ENCODE data around the gene GALNT9.
"Not testable (repeated sequence)": the region's sequence is repeated elsewhere in the genome, so short reads cannot be mapped to it uniquely, and the experiment has no call there.

GALNT9 gene

DNA sequence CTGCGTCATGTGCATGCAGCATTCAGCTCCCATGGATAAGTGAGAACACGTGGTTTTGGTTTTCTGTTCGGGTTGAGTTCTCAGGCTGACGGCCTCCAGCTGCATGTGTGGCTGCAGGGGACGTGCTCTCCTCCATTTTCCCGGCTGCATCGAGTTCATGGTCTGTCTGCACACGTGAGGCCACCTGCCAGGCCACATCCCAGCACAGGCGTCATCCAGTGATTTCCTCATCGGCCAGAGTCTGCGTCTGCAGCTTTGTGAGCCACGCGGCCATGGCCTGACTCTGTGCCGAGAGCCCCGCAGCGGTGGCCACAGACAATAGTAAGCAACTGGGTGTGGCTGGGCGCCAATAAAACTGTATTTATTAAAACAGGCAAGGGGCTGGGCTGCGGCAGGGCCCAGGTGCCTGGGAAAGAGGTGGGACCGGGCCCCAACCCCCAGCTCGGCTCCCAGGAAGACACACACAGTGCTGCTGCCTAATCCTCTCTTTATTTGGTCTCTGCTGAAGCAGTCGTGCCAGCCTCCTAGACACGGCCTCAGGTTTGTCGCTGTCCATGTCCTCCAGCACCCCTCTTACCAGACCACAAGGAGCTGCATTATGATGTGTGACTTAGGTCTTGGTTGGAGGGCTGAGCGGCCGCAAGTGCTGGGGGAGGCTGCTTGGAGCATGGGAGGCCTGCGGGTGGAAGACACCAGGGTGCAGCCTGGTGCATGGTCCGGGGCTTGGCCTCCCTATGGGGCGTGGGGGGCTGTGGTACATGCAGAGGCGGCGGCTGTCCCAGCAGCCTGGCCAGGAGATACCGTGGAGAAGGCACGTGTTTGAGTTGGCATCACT, 133.1 kb downstream of the GALNT9 start:
- no peak for DNase-seq (ENCODE audit: low spot score)

DNA sequence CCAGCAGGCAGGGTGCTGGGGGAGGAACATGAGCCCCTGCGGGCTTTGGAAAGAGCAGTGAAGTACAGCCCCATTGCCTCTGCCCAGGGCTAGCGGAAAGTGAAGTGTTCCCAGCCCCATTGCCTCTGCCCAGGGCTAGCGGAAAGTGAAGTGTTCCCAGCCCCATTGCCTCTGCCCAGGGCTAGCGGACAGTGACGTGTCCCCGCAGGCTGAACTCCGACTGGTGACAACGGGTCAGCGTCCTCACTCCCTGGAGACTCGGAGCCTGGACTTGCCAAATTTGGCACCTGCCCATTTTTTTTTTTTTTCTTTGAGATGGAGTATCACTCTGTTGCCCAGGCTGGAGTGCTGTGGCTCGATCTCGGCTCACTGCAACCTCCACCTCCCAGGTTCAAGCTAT, 134.1 kb downstream of the GALNT9 start:
- not testable (repeated sequence) for DNase-seq (ENCODE audit: low spot score)

DNA sequence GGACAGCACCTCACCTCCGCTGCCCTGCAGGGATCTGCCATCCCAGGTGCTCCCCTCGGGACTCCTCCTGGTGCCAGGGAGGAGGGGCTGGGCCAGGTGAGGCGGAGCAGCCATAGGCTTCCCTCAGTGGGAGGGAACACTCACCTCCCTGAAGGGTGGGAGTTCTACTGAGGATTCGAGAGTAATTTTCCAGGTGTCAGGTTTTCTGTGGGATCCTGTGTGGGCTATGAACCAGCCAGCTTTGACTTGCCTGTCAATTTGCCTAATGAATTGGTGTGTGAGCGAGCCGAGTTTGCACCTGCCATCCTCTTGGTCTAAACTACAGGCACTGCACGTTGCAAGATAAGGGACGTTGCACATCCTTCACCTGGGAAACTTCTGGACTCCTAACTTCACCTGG, 134.8 kb downstream of the GALNT9 start:
- no peak for DNase-seq (ENCODE audit: low spot score)

DNA sequence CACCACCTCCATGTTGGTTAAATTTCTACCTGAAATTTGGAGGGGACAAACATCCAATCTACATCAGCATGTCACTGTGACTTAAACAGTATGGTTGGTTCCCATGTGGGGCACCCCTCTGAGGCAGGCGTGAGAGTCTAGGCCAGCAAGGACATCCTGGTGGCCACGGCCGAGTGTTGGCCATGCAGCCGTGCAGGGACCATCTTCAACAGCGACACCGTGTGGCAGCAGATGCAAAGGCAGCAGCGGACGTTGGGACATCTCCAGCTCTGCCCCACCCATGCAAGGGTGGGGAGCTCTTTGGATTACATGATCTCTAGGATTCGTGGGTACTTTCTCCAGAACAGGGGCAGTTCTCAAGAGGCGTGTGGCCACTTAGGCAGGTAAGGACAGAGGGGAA, 135.3 kb downstream of the GALNT9 start:
- no peak for DNase-seq (ENCODE audit: low spot score)

DNA sequence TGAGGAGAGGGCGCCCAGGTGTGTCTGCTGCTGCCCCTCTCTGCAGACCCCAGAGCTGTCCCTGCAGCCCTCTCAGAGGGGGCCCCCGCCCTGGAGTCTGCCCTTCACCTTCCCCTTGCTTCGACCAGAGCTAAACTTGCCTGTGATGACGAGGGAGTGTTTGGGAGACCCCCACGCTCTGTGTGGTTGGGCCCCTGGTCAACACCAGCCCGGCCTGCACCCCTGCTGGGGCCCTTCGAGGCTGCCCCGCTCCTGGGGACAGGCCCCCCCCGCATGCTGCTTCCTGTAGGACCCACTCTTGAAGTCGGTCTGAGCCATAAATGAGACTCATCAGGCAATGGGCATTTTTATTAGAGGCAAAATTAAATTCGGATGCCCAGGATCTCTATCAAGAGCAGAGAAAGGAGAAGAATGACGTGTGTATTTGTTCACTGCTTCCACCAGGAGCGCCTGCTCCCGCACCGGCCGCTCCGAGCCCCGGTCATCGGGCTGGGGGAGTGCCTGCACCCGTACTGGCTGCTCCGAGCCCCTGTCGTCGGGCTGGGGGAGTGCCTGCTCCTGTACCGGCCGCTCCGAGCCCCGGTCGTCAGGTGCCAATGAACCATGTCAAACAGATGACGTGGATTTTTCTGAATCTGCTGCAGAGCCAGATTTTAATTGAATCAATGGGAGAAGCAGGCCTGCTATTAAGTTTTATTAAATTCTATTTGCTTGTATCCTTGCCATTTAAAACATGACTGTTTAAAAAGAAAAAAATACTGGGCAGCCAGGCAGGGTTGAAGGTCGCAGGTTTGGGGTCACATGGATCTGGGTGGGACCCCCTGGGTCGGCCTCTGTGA, 137.5 kb downstream of the GALNT9 start:
- DNase-seq (ENCODE audit: low spot score) = no peak

DNA sequence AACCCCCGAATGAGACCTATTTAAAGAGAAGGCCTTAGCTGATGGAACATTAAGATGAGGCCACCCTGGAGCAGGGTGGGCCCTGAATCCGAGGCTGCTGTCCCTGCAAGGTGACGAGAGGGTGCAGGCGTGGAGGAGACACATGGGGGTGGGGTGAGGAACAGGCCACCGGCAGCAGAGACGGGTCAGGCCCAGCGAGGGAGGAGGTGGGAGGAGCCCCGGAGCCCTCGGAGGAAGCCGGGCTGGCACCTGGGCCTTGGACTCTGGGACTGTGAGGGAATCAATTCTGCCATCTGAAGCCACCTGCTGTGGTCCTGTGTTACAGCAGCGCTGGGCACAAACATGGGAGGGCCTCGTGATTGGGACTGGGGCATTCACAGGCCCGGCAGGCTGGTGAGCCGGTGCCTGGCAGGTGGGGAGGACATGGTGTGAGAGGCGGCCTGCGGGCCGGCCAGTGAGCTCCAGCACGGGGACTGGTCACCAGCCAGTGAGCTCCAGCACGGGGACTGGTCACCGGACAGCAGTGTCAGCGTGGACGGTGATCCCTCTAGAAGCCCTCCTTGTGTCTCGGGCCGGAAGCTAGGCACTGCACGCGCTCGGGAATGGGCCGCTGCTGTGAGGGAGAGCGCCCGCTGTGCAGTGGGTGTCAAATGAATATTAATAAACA, 138.4 kb downstream of the GALNT9 start:
- DNase-seq (ENCODE audit: low spot score) = no peak

DNA sequence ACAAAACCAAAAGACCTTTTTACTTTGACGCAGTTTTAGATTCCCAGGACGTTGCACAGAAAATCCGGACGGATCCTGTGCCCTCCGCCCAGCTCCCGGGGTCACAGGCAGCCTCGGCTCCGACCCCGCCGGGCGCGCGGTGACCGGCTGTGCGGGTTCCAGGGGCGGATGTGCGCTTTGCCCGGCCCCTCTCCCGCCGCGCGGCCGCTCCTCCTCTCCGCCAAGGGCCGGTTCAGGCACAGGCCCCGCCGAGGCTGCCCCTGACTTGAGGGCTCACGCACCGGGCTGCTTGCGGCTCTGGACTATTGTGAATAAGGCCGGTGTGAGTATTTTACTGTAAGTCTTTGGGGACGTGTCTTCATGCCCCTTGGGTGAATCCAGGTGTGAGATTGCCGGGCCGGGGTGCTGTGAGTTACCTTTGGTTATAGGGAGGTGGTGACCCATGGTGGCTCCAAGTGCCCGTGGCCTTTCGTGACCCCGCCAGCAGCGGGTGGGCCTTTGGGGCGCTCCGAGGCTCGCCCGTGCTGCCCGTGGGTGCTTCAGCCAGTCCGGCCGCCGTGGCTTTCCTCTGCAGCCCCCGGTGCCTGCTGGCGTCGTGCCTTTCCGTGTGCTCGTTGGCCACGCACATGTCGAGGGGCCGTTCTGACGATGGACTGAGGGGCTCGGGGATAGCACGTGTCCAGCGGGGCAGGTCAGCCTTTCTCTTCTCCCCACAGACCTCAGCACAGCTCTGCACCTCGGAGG, 139.2 kb downstream of the GALNT9 start:
- peak; percentile 67 for DNase-seq (ENCODE audit: low spot score)

DNA sequence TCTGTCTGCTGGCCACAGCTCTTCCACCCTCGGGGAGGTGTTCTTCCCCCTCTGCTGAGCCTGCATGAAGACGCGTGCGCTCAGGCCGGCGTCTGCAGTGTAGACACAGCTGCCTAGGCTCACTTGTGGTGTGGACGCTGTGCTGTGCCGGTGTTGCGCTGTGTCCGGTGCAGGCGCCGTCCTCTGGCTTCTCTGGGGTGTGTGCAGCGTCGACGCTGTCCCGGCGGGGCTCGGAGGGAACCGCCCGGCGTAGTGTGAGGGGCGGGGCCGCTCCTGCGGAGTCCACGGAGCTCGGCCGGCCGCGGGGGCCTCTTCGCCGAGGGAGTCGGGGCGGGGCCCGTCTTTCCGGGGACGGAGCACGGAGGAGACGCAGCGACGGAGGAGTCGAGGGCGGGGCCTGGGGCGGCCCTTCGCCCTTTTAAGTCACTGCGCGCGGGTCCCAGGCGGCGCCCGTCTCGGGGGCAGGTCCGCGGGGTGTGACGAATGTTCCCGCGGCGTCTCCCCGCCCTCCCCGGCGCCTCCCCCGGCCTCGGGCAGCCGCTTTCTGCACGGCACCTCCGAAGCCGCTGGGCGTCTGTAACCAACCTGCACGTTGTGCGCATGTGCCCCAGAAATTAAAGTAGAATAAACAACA, 139.9 kb downstream of the GALNT9 start:
- peak; percentile 99 for DNase-seq (ENCODE audit: low spot score)

DNA sequence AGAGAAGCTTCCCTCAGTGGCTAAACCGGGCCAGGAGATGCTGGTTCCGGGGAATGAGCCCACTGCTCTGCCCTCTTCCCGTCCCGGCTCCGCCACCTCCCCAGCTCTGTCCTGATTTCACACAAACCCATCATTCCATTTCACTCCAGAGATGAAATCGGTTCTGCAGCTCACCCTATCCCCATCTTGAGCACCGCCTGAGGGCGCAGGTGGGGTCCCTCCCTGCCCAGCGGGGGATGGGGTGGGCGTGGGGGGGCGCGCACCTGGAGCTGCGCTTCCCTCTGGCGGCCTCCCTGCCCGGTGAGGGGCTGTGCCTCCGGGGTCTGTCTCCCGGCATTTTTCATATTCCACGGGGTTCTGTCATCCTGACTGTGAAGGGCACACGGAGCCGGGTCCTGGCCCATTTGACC, 140.5 kb downstream of the GALNT9 start:
- no peak for DNase-seq (ENCODE audit: low spot score)

DNA sequence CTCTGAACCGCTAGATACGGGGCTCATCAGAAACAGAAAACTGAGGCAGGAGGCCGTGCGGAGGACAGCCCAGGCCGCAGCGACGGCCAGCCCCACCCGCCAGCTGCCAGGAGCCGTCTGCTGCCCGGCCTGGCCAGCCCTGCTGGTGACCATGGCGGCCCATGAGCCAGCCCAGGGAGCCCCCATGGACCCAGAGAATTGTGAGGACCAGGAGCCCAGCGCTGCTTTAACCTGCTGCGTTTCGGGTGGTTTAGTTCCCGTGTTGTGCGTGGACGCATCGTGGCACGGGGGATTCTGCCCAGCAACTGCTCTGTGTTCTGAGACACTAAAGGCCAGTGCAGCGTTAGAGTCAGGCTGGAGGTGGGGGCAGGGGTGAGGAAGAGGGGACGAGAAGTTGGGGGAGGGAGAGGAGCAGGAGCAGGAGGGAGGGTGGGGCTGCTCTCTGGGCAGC, 140.9 kb downstream of the GALNT9 start:
- DNase-seq (ENCODE audit: low spot score) = no peak

DNA sequence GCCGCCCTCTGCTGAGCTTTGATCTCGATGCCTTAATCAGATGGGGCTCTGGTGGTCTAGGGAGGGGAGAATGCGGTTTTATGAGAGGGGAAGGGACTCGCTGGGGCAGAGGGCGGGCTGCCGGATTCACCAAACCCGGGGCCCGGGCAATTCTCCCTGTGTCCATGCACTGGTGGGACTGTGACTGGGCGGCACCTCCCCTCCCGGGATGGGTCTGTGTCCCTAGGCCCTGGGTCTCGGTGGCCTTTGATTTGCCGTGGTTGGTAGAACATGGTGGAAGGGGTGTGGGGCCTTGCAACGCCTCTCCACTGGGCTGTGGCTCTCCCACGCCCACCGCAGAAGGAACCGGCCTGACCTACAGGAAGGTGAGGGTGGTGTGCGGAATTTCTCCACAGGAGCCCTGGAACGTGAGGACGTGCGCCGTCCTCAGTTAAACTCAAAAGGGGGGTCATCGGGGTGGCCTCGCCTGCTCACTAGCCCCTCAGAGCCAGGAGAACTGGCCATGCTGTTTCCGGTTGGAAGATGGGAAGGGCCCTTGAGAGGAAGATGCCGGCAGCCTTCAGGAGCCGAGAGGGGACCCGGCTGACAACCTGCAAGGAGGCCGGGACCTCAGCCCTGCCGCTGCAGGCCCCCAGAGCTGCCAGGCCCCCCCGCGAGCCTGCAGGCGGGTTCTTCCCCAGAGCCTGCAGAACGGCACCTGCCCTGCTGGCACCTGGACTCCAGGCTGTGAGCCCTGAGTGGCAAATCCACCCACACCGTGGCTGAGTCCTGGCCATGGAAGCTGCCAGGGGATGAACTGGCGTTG, 141.5 kb downstream of the GALNT9 start:
- no peak for DNase-seq (ENCODE audit: low spot score)

DNA sequence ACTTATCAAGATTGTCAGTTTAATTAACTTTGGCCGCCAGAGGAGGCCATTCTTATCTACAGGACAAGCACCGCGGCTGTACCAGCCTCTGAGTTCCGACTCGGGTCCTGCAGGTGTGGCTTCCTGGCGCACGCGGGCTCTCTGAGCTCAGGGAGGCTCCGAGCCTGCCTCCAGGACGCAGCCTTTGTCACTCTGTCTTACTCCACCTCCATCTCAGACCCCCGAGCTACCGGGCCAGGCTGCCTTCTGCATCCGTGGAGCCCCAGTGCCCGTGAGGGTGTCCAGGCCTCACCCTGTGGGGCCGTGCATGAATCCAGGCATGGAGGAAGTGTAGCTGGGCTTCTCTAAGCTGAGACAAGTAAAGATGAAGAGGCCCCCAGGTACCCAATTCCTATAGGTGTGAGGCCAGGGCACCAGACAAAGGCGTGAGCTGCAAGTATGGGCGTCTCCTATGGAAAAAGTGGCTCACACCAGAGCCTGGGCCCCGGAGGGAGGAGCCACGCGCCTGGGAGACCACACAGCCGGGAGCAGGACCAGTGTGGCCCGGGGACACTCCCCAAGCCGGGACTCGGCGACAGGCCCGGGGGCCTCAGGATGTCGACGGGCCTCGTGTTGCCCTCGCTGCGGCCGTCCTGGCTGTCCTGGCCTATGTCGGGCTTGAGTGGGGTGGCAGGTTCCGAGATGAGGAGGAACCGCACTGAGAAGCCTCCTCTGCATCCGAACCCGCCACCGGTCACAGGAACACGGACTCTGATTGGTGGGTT, 142.3 kb downstream of the GALNT9 start:
- DNase-seq (ENCODE audit: low spot score) = no peak

DNA sequence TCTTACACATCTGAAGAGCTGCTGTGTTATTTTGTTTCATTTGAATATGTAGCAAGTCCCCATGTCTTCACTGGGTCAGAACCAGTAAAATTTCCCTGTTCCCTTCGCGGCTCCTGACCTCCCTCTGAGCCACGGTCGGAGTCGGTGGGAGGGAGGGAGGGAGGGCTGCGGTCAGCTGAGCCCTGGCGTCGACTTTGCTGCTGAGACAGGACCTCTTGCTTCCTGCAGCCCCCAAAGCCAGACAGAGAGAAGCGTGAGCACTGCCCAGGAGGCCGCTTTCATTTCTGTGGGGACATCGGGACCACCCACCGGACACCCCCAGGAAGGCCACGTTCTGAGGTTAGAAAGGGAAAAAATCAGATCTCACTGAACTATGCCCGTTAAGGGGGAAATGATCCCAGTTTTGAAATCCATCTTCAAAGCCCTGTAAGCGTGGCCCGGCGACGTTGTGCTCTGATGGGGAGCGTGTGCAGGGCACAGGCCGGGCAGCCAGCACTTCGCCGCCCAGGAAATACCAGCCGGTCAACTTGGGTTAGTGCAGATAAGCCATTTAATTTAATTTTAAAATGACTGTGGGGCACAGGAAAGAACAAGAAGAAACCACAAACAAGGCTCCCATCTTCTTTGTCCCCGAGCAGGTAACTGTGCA, 143.1 kb downstream of the GALNT9 start:
- DNase-seq (ENCODE audit: low spot score) = no peak

DNA sequence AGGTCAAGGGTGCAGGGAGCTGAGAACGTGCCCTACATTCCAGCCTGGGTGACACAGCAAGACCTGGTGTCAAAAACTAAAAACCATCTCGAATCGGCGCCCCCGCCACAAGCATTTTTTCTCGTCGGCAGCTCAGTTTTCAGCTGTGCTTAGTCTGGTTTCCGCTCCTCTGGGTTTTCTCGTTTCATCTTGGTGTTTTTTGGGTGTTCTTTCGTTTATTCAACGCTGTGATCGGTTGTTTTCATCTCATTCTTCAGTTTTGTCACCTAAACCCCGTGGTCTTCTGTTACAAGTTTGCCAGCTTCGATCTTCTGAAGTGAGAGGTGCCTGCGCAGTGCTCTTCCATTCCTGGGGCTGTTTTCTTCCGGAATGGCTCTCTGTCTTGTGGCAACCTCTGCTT, 143.7 kb downstream of the GALNT9 start:
- DNase-seq (ENCODE audit: low spot score) = no peak

DNA sequence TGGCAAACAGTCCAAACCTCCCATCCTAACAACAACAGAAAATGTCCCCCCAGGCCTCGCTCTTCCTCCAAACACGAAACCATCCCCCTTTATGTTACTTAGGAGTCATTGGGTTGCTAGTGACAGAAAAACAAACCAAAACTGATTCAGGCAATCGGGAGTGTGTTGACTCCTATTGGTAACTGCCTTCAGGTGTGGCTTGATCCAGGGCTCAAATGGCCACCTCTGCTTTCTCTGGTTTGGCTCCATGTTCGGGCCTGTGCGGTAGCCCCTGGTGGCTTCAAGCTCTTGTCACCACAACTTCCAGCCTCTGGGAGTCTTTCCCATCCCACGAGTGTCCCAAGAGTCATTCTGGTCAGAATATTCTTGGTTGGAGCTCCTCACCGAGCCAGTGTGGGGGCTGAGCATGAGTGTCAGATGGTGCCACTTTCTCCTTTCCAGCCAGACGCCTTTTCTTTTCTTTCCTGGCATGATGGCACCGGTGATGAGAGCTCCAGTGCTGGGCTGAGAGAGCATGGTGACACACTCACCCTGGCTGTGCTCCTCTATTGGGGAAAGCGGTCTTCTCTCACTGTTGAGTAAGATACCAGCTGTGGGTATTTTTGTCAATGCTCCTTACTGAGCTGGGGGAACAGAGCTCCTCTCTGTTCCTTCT, 146.6 kb downstream of the GALNT9 start:
- no peak for DNase-seq (ENCODE audit: low spot score)

DNA sequence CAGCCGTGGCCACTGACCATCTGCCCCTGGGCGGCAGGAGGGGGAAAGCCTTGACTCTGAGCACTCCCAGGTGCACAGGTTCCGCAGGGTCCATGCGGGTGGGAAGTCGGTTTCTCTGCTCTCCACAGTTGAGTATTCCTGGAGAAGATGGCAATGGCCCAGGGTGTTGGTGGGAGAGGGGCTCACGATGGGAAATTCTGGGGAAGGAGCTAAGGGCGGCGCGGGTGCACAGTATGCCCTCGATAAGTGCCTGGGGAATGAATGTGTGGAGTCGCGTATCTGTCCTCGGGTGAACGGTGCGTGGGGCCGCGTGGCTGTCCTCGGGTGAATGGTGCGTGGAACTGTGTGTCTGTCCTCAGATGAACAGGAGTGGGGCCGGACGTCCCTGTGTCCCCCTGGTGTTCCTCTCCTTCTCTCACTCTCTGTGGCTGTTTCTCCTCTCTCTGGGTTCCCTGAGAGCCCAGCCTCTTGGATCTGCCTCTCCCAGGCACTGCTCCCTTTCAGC, 147.1 kb downstream of the GALNT9 start:
- no peak for DNase-seq (ENCODE audit: low spot score)

DNA sequence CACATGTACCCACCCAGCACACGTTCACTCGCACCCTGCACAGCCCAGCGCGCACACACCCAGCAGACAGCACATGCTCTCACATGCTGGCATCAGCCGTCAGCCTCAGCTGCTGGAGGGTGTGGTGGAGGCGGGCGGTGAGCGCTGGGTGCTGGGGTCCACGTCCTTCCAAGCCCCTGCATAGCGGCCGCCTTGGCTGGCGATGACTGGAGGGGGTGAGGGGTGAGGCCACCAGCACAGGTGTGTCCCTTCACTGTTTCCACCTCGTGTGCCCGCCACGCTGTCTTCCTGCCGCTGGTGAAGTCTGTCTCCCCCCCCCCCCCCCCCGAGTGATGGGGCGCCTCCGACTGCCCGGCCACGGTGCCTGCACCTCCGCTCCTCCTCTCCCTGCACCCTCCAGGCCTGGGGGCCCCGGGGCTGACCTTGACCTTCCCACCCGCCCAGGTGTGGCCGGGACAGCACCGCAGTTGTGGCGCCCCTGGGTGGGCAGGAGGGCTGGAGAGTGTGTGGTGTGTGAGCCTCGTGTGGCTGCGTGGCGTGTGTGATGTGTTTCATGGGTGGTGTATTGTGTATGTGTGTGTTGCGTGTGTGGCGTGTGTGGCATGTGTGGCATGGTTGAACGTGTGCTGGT, 147.7 kb downstream of the GALNT9 start:
- DNase-seq (ENCODE audit: low spot score) = no peak

Data from AG08396 (cell line).